HepG2 (cell line): ENCODE measurements around the gene MACROD2. TPM values are rescaled to one million over a fixed set of nuclear protein-coding genes. Genes with fewer than 3 reads are reported as not detected.

Source experiments
- ATAC-seq: fragments of 200-7000 bp; cut with Tn5 transposase; 3 replicates; pipeline ENCODE4 v1.9.1; 2020; ENCODE audit warnings: mild to moderate bottlenecking, moderate library complexity
- BruUV-seq: library from RNA; stranded (reverse); fragments of 400-500 nt; replicated peaks from 2 replicates; lab custom pipeline; 2021; lab: Mats Ljungman, UMichigan
- CTCF ChIA-PET: fragments of 300-600 bp; formaldehyde crosslinking; extraction: SDS; loops from one replicate; lab custom pipeline; 2021; ENCODE audit warnings: low total read pairs, inconsistent platforms, low intra/inter-chr PET ratio; lab: Yijun Ruan, JAX
- POLR2A ChIA-PET: fragments of 350-600 bp; sonication (Branson Sonifier 250); formaldehyde crosslinking; loops from one replicate; lab custom pipeline; 2020; ENCODE audit warnings: antibody characterized with exemption, inconsistent platforms; lab: Yijun Ruan, JAX
- DNase-seq: peaks from one replicate; pipeline ENCODE4 v3.0.0-alpha.2; 2015; ENCODE audit warnings: low spot score
- FAIRE-seq: peaks from 3 replicates; lab custom pipeline; 2011; peaks lifted over from hg19 to GRCh38; lab: Jason Lieb, UNC
- H2AFZ ChIP-seq: one replicate; pipeline ENCODE4 v1.6.1; 2011; ENCODE audit warnings: low read length, inconsistent platforms
- H3K27ac ChIP-seq: fragments of 300-600 bp; 3 replicates; pipeline ENCODE4 v1.8.0; 2011; ENCODE audit warnings: mixed run types, mild to moderate bottlenecking, mixed read lengths, low read length, inconsistent platforms; ENCODE audit not compliant: insufficient read depth; ENCODE audit errors: extremely low read length
- H3K27me3 ChIP-seq, 2 experiments: fragments of 200-600 bp in 1 of 2; 2 replicates in 1 of 2; 3 replicates in 1 of 2; pipeline versions ENCODE4 v1.6.0 to v1.8.0; 2011; ENCODE audit warnings: low read length in 2 of 2, mild to moderate bottlenecking in 2 of 2, moderate library complexity in 2 of 2, inconsistent platforms in 1 of 2; ENCODE audit not compliant: insufficient read depth in 2 of 2, control insufficient read depth in 1 of 2
- H3K36me3 ChIP-seq, 2 experiments: fragments of 200-600 bp in 1 of 2; replicated peaks in 1 of 2; 2 replicates in 1 of 2; 3 replicates in 1 of 2; pipeline versions ENCODE4 v1.5.1 to v1.8.0; 2011; ENCODE audit warnings: low read length in 2 of 2, inconsistent platforms in 1 of 2; ENCODE audit not compliant: insufficient read depth in 2 of 2, control insufficient read depth in 1 of 2
- H3K4me1 ChIP-seq: 2 replicates; pipeline ENCODE4 v1.5.1; 2012; ENCODE audit warnings: low read length, inconsistent platforms; ENCODE audit not compliant: insufficient read depth
- H3K4me2 ChIP-seq: 2 replicates; pipeline ENCODE4 v1.6.0; 2011; ENCODE audit warnings: low read depth, low read length, inconsistent platforms
- H3K4me3 ChIP-seq, 3 experiments: fragments of 200-600 bp in 1 of 3; sonication (generic), shearing (Covaris generic) in 1 of 3; replicated peaks in 1 of 3; 2 replicates each; pipeline ENCODE4 v1.5.1; 2011 to 2016; ENCODE audit warnings: low read length in 3 of 3, inconsistent platforms in 2 of 3, low read depth in 2 of 3, mild to moderate bottlenecking in 2 of 3, control low read depth in 1 of 3, mixed read lengths in 1 of 3; ENCODE audit not compliant: insufficient read depth in 1 of 3
- H3K79me2 ChIP-seq: one replicate; pipeline ENCODE4 v1.6.1; 2011; ENCODE audit warnings: low read length, inconsistent platforms; ENCODE audit not compliant: insufficient read depth
- H3K9ac ChIP-seq: 2 replicates; pipeline ENCODE4 v1.6.0; 2011; ENCODE audit warnings: mild to moderate bottlenecking, low read depth, low read length, inconsistent platforms; ENCODE audit not compliant: insufficient read depth
- H3K9me3 ChIP-seq: 2 replicates; pipeline ENCODE4 v1.5.1; 2012; ENCODE audit warnings: mild to moderate bottlenecking, low read length
- H4K20me1 ChIP-seq: 2 replicates; pipeline ENCODE4 v1.6.0; 2011; ENCODE audit warnings: inconsistent platforms, mild to moderate bottlenecking, low read length, moderate library complexity; ENCODE audit not compliant: insufficient read depth
- ATF6 ChIP-seq: sonication (generic); formaldehyde crosslinking; conservative IDR thresholded peaks from 2 replicates; pipeline ENCODE4 v1.4.0; 2020; ENCODE audit warnings: missing genetic modification reagents
- DPF2 ChIP-seq: sonication (generic); formaldehyde crosslinking; IDR thresholded peaks from 2 replicates; pipeline ENCODE4 v1.4.0; 2020; ENCODE audit warnings: mild to moderate bottlenecking, low read depth, missing genetic modification reagents, borderline replicate concordance
- GABPA ChIP-seq, 2 experiments: IDR thresholded peaks; 2 replicates each; pipeline ENCODE4 v1.6.1; 2011 to 2016; ENCODE audit warnings: low read depth in 2 of 2, low read length in 1 of 2, missing biosample characterization in 1 of 2, missing genetic modification characterization in 1 of 2
- GPBP1L1 ChIP-seq: sonication (generic); formaldehyde crosslinking; IDR thresholded peaks from 2 replicates; pipeline ENCODE4 v1.5.0; 2020; ENCODE audit warnings: mild to moderate bottlenecking, missing genetic modification reagents
- MIER3 ChIP-seq: IDR thresholded peaks from 2 replicates; pipeline ENCODE4 v1.6.1; 2016; ENCODE audit warnings: missing compliant biosample characterization, borderline replicate concordance
- PCBP1 ChIP-seq: fragments of 200-400 bp; formaldehyde crosslinking; IDR thresholded peaks from 2 replicates; pipeline ENCODE4 v1.6.1; 2017; ENCODE audit warnings: mild to moderate bottlenecking, low read depth, low read length, borderline replicate concordance
- ZFP90 ChIP-seq: sonication (generic); formaldehyde crosslinking; IDR thresholded peaks from 2 replicates; pipeline ENCODE4 v1.8.0; 2022; ENCODE audit warnings: missing genetic modification reagents, mild to moderate bottlenecking, inconsistent platforms, borderline replicate concordance
- ZNF615 ChIP-seq: sonication (generic); formaldehyde crosslinking; IDR thresholded peaks from 2 replicates; pipeline ENCODE4 v1.5.0; 2020; ENCODE audit warnings: mild to moderate bottlenecking, missing genetic modification reagents, borderline replicate concordance
- WGBS: methylation state at CpG from one replicate; pipeline ENCODE4 v1.1.6; 2017; ENCODE audit warnings: low lambda C conversion rate; 5-methylcytosine and 5-hydroxymethylcytosine counted together
- in situ Hi-C: cut with HindIII; loops from 2 replicates; pipeline ENCODE4 v1.10.0; 2017; ENCODE audit warnings: low pct_unique_long_range_greater_than_20kb; ENCODE audit not compliant: extremely low pct_ligation_motif_present
- intact Hi-C: fragments of 100-400 bp; cut with micrococcal nuclease; formaldehyde crosslinking; loops from one replicate; pipeline ENCODE4 v1.10.0; 2022; ENCODE audit not compliant: unreplicated experiment
- polyA plus RNA-seq, 8 experiments: library from polyadenylated mRNA; depleted of rRNA in 3 of 8; stranded (reverse) in 7 of 8; unstranded in 1 of 8; fragments of >200 nt; fragmentation: Illumina TruSeq in 4 of 8; extraction: Trizol in 4 of 8; gene quantifications; 2 replicates each; pipeline versions ENCODE4 v1.2.1 to v1.2.3, GENCODE V29; 2011 to 2016; ENCODE audit warnings: low read depth in 4 of 8, missing spikeins in 1 of 8, mixed read lengths in 1 of 8; ENCODE audit not compliant: insufficient read depth in 1 of 8
- total RNA-seq, 5 experiments: library from RNA; depleted of rRNA; stranded (reverse); fragments of >200 nt; fragmentation: Illumina TruSeq; extraction: Trizol; gene quantifications; 2 replicates each; pipeline ENCODE4 v1.2.3, GENCODE V29; 2016; ENCODE audit warnings: low read depth in 1 of 5

The MACROD2 gene
- total and polyA plus RNA-seq, 2 of the 13 experiments (the other 11 are each of a cell fraction or from before 2014, with no cell fraction given), result 0.13 to 0.51 TPM

- Histone ChIP-seq H3K4me2 (no peak overlapping the region), H3K9me3 (peaks cover 92% of the 10 kb centered on the region), H3K4me3 (no peak overlapping the region), H3K79me2 (no peaks in the 10 kb centered on the region), H3K9ac (no peak overlapping the region), H3K36me3 (no peaks in the 10 kb centered on the region), H4K20me1 (no peaks in the 10 kb centered on the region), H2AFZ (no peak overlapping the region), H3K27me3 (no peaks in the 10 kb centered on the region), H3K4me1 (no peaks in the 10 kb centered on the region), H3K27ac (no peak overlapping the region)
- ChIA-PET CTCF (no interaction called here), POLR2A (no interaction called here)
- WGBS, result 26% methylated on average over 3 of the region's 3 CpGs
- no TSS peak for BruUV-seq
- no peak for DNase-seq
- ATAC-seq, result no peak
- in situ Hi-C loops, result no loop called here
- intact Hi-C loops, result no loop called here
- FAIRE-seq, result no peak
- TF ChIP-seq ATF6 (CRISPR knock-in tag), result no peak
- TF ChIP-seq PCBP1, result no peak
- no peak for TF ChIP-seq ZNF615
- no peak for TF ChIP-seq GPBP1L1 (CRISPR knock-in tag)
- TF ChIP-seq DPF2 (CRISPR knock-in tag), result no peak
- TF ChIP-seq MIER3 (CRISPR knock-in tag), result no peak
- TF ChIP-seq GABPA (IDR thresholded peaks at IDR 0.05; ENCODE audit: low read depth, low read length), result no peak
- TF ChIP-seq GABPA (CRISPR knock-in tag; IDR thresholded peaks at IDR 0.05; ENCODE audit: low read depth), result no peak
- no peak for TF ChIP-seq ZFP90
These were observed 1501.3 kb downstream of the MACROD2 start for GRCh38 chr20:15496501-15497039.
